Activated B cell treated with CpG ODN at 0.5 μM for 24 hours (primary cell): ENCODE measurements around the gene PEX19. TPM values are rescaled to one million over a fixed set of nuclear protein-coding genes. Genes with fewer than 3 reads are reported as not detected.
A peak's percentile ranks its signal among the peaks of the same experiment; 100 is the strongest.

Experiments
- ATAC-seq: fragments of 200-7000 bp; cut with Tn5 transposase; one replicate; pipeline ENCODE4 v1.10.0; 2021; ENCODE audit warnings: low read depth, mild to moderate bottlenecking, moderate library complexity
- CTCF ChIA-PET: fragments of 350-600 bp; sonication (Branson Sonifier 250); formaldehyde crosslinking; loops from one replicate; lab custom pipeline; 2021; ENCODE audit warnings: antibody characterized with exemption; lab: Charles Lee
- POLR2A ChIA-PET: fragments of 350-600 bp; sonication (Branson Sonifier 250); formaldehyde crosslinking; loops from one replicate; lab custom pipeline; 2021; ENCODE audit warnings: antibody characterized with exemption; lab: Charles Lee
- DNase-seq: peaks from one replicate; pipeline ENCODE4 v3.0.0; 2022
- H3K27ac Mint-ChIP-seq: one replicate; pipeline ENCODE4 v1.8.0; 2020; ENCODE audit warnings: mixed read lengths
- H3K27me3 Mint-ChIP-seq: one replicate; pipeline ENCODE4 v1.8.0; 2021; ENCODE audit warnings: mixed read lengths
- H3K36me3 Mint-ChIP-seq: one replicate; pipeline ENCODE4 v1.8.0; 2021; ENCODE audit warnings: low read depth, mixed read lengths
- H3K4me1 Mint-ChIP-seq: one replicate; pipeline ENCODE4 v1.8.0; 2021; ENCODE audit warnings: mixed read lengths
- H3K4me3 Mint-ChIP-seq: one replicate; pipeline ENCODE4 v1.8.0; 2020; ENCODE audit warnings: mild to moderate bottlenecking, mixed read lengths
- H3K9me3 Mint-ChIP-seq: one replicate; pipeline ENCODE4 v1.8.0; 2020; ENCODE audit warnings: mixed read lengths
- intact Hi-C: fragments of 100-400 bp; cut with micrococcal nuclease; formaldehyde crosslinking; loops from one replicate; pipeline ENCODE4 v1.15.1; 2024
- total RNA-seq: library from RNA; stranded (reverse); gene quantifications from 2 replicates; pipeline ENCODE4 v1.2.3, GENCODE V29; 2022
- TF ChIP-seq, protein P1 (sequence below): fragments of 200-600 bp; IDR thresholded peaks from one replicate; pipeline ENCODE4 v1.8.0; 2022; ENCODE audit warnings: antibody characterized with exemption, mild to moderate bottlenecking

PEX19 gene
- total RNA-seq, 1 donor from 2014 or later = 50.3 TPM

DNA sequence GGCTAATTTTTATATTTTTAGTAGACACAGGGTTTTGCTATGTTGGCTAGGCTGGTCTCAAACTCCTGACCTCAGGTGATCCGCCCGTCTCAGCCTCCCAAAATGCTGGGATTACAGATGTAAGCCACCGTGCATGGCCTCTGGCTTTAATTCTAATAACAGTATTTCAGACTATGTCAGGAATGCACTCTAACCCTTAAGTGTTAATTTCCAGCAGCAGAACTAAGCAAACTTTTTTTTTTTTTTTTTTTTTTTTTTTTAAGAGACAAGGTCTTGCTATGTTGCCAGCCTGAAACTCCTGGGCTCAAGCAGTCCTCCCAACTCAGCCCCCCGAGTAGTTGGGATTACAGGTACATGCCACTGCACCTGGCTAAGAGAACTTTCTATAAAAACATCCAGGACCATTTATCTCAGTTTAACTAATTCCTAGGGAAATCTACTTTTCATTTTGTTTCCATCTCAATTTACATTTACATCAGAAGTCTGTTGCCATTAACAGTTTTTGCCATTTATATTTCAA is 29.1 kb downstream of the PEX19 start:
- intact Hi-C loops = no loop called here
- H3K27me3 Mint-ChIP-seq = no peaks in the 10 kb centered on the region
- ChIA-PET CTCF (interaction anchor here (2.1 to 5.6 kb wide), 2 partner anchors 36 to 64 kb away, joined by 6 to 109 read pairs; partner anchors contain the start of gene CASQ1), POLR2A (interaction anchor here (0.7 kb wide), 1 partner anchor 1470 kb away, joined by 3 read pairs; no protein-coding TSS in a partner anchor)
- TF ChIP-seq, protein P1, sequence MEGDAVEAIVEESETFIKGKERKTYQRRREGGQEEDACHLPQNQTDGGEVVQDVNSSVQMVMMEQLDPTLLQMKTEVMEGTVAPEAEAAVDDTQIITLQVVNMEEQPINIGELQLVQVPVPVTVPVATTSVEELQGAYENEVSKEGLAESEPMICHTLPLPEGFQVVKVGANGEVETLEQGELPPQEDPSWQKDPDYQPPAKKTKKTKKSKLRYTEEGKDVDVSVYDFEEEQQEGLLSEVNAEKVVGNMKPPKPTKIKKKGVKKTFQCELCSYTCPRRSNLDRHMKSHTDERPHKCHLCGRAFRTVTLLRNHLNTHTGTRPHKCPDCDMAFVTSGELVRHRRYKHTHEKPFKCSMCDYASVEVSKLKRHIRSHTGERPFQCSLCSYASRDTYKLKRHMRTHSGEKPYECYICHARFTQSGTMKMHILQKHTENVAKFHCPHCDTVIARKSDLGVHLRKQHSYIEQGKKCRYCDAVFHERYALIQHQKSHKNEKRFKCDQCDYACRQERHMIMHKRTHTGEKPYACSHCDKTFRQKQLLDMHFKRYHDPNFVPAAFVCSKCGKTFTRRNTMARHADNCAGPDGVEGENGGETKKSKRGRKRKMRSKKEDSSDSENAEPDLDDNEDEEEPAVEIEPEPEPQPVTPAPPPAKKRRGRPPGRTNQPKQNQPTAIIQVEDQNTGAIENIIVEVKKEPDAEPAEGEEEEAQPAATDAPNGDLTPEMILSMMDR = no peak
- ATAC-seq (no peak), DNase-seq (no peak)
- no peak overlapping the region for H3K4me3 Mint-ChIP-seq
- peaks cover 46% of the 10 kb centered on the region for H3K36me3 Mint-ChIP-seq
- no peaks in the 10 kb centered on the region for H3K9me3 Mint-ChIP-seq
- H3K4me1 Mint-ChIP-seq = peaks cover 33% of the 10 kb centered on the region
- H3K27ac Mint-ChIP-seq = no peak overlapping the region

DNA sequence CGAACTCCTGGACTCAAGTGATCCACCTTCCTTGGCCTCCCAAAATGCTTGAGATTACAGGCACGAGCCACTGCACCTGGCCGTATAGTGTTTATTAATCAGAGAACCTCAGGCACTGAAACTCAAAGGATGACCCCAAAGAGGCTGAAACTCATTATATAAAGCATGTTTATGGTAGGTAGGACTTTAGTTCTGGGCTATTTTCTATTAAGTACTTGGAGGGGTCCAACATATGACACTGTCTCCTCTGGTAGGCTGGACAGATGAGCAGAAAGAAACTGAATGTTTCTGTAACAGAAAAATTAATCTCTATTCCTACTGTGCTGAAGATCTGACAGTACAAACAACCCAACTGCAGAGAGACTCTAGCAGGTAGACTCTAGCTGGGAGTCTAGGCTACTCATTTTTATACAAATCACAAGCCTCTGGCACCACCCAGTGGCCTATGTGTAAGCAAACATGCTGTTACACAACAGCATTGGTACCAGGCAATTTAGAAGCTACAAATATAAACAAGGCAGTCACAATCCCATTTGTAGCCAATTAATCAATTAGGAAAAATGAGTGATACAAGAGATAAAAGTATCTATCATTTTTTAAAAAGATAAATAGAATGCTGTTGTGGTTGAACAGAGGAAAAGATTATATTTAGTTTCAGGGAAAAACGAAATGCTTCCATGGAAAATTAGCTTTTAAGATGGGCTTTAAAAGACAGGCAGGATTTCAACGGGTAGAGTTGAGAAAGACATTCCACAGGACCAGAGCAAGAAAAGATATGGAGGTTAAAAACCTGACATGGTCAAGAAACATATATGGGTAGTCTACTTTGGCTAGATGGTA is 33.0 kb downstream of the PEX19 start:
- CTCF ChIA-PET = interaction anchor here (0.5 to 7.1 kb wide), 40 partner anchors 8 to 928 kb away, joined by 3 to 109 read pairs (median 5); partner anchors contain the start of genes CASQ1, DCAF8, IGSF8 and PEX19
- DNase-seq = no peak
- Mint-ChIP-seq H3K27me3 (no peaks in the 10 kb centered on the region), H3K27ac (peak overlapping the region; percentile 50), H3K9me3 (no peaks in the 10 kb centered on the region), H3K4me1 (peaks cover 8% of the 10 kb centered on the region), H3K36me3 (peaks cover 35% of the 10 kb centered on the region), H3K4me3 (no peak overlapping the region)
- intact Hi-C loops = loop anchor here (1.0 to 5.0 kb wide), 6 partner anchors 40 to 205 kb away; no protein-coding TSS in a partner anchor
- ATAC-seq = peak; percentile 98
- TF ChIP-seq, protein P1 = peak; percentile 36
- POLR2A ChIA-PET = interaction anchor here (0.6 to 1.9 kb wide), 7 partner anchors 10 to 174 kb away, joined by 3 to 26 read pairs (median 4); partner anchors contain the start of gene DCAF8

- CTCF ChIA-PET = interaction anchor here (0.8 to 7.1 kb wide), 11 partner anchors 11 to 165 kb away, joined by 4 to 109 read pairs (median 15); partner anchors contain the start of genes CASQ1 and IGSF8
- Mint-ChIP-seq H3K27me3 (no peaks in the 10 kb centered on the region), H3K36me3 (peaks cover 32% of the 10 kb centered on the region), H3K4me1 (peaks cover 3% of the 10 kb centered on the region), H3K4me3 (no peak overlapping the region), H3K27ac (no peak overlapping the region), H3K9me3 (no peaks in the 10 kb centered on the region)
- ATAC-seq (no peak), DNase-seq (no peak)
- POLR2A ChIA-PET = interaction anchor here (1.6 kb wide), 1 partner anchor 150 kb away, joined by 4 read pairs; no protein-coding TSS in a partner anchor
- intact Hi-C loops = loop anchor here (5.0 kb wide), 1 partner anchor 41 kb away; no protein-coding TSS in a partner anchor
- TF ChIP-seq, protein P1 = no peak
Measured at GRCh38 chr1:160251011-160251410, 33.9 kb downstream of the PEX19 start.

- TF ChIP-seq, protein P1 = no peak
- Mint-ChIP-seq H3K27ac (no peak overlapping the region), H3K27me3 (no peaks in the 10 kb centered on the region), H3K4me1 (peaks cover 3% of the 10 kb centered on the region), H3K36me3 (peaks cover 38% of the 10 kb centered on the region), H3K9me3 (no peaks in the 10 kb centered on the region), H3K4me3 (no peak overlapping the region)
- ChIA-PET POLR2A (no interaction called here), CTCF (no interaction called here)
- DNase-seq = no peak
- intact Hi-C loops = no loop called here
- ATAC-seq = no peak
Measured at GRCh38 chr1:160247053-160247452, 37.9 kb downstream of the PEX19 start.

- H3K4me1 Mint-ChIP-seq = no peaks in the 10 kb centered on the region
- H3K27me3 Mint-ChIP-seq = no peaks in the 10 kb centered on the region
- TF ChIP-seq, protein P1 = no peak
- ChIA-PET POLR2A (no interaction called here), CTCF (interaction anchor here (0.9 to 1.2 kb wide), 2 partner anchors 46 to 52 kb away, joined by 3 to 5 read pairs; no protein-coding TSS in a partner anchor)
- DNase-seq = no peak
- no peaks in the 10 kb centered on the region for H3K9me3 Mint-ChIP-seq
- ATAC-seq = no peak
- peaks cover 35% of the 10 kb centered on the region for H3K36me3 Mint-ChIP-seq
- H3K4me3 Mint-ChIP-seq = no peak overlapping the region
- intact Hi-C loops = no loop called here
- no peak overlapping the region for H3K27ac Mint-ChIP-seq
Measured at GRCh38 chr1:160245434-160245833, 39.5 kb downstream of the PEX19 start.
